ENCODE results near the gene FBXO17. TPM values are rescaled to one million over a fixed set of nuclear protein-coding genes. Genes with fewer than 3 reads are reported as not detected.

FBXO17 gene
- total and polyA plus RNA-seq, 2 experiments from 2014 or later = 30.3 to 36.4 TPM

DNA sequence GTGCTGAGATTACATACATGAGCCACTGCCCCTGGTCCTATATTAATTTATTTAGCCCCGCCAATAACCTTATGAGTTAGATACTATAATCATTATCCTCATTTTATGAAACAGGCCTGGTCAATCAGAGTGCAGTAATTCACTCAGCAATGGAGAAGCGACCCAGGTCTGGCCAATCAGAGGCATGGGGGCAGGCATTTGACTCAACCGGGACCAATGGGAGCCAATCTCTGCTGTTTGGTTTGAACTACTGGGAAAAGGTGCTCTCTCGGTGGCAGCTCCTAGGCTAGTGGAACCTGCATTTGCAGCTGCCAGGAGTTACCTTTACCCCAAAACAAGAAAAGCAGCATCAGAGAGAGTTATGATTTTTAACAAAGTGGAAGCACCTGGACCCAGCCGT is 82.7 kb downstream of the FBXO17 start:
- Histone ChIP-seq H4K20me1 (ENCODE audit: insufficient read depth) (no peaks in the 10 kb centered on the region), H3K4me2 (ENCODE audit: unreplicated experiment) (no peak overlapping the region), H3F3A (ENCODE audit: insufficient read depth) (no peaks in the 10 kb centered on the region), H3K27ac (no peak overlapping the region), H3K36me3 (ENCODE audit: low read depth) (no peaks in the 10 kb centered on the region), H3K9me2 (ENCODE audit: insufficient read depth) (no peaks in the 10 kb centered on the region), H3K4me3 (no peak overlapping the region), H3K9me3 (ENCODE audit: low read depth) (no peaks in the 10 kb centered on the region), H3K9ac (no peak overlapping the region), H3K4me1 (ENCODE audit: insufficient read depth) (no peaks in the 10 kb centered on the region), H3K27me3 (replicated peaks; ENCODE audit: insufficient read depth) (no peaks in the 10 kb centered on the region), H3K79me2 (ENCODE audit: insufficient read depth) (peaks cover 17% of the 10 kb centered on the region; the same call in 1 of the 2 replicates), H2AFZ (no peak overlapping the region)
- no peak for DNase-seq
- TF ChIP-seq EZH2 (IDR thresholded peaks at IDR 0.05; ENCODE audit: insufficient read depth, poor library complexity, severe bottlenecking) (no peak), EZH2phosphoT487 (IDR thresholded peaks at IDR 0.05; ENCODE audit: insufficient read depth, low read depth) (no peak)
- in situ Hi-C loops (cut with MboI) = no loop called here
- 69 to 77% methylated on average over 5 of the region's 5 CpGs for WGBS, 2 experiments (ENCODE audit: low coverage in 1 of 2, low lambda C conversion rate in 2 of 2, missing lambda C conversion rate in 2 of 2)

DNA sequence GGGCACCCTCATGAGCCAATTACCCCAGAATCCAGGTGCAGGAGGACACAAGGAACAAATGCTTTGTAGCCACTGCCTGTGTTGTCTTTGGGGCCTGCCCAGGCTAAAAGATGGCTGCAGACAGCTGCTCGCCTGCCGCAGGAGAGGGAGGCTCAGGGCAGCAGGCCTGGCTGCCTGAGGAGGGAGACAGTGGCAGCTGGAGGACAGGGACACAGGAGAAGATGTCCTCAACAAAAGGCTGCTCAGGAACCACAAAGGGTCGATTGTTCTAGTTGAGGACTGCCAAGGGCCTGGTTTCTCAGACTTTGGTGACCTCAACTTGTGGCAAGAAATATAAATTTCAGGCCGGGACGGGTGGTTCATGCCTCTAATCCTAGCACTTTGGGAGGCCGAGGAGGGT is 83.8 kb downstream of the FBXO17 start:
- Histone ChIP-seq H3K9me3 (ENCODE audit: low read depth) (no peaks in the 10 kb centered on the region), H3K36me3 (ENCODE audit: low read depth) (no peaks in the 10 kb centered on the region), H3K4me1 (ENCODE audit: insufficient read depth) (no peaks in the 10 kb centered on the region), H3K27ac (no peak overlapping the region), H3K4me3 (no peak overlapping the region), H3K4me2 (ENCODE audit: unreplicated experiment) (no peak overlapping the region), H2AFZ (no peak overlapping the region), H3F3A (ENCODE audit: insufficient read depth) (no peaks in the 10 kb centered on the region), H3K27me3 (replicated peaks; ENCODE audit: insufficient read depth) (no peaks in the 10 kb centered on the region), H3K9me2 (ENCODE audit: insufficient read depth) (no peaks in the 10 kb centered on the region), H3K79me2 (ENCODE audit: insufficient read depth) (0 out of 2 replicates have a peak, but pooled peaks cover 7% of the 10 kb centered on the region), H4K20me1 (ENCODE audit: insufficient read depth) (no peaks in the 10 kb centered on the region), H3K9ac (no peak overlapping the region)
- in situ Hi-C loops (cut with MboI) = no loop called here
- WGBS, 2 experiments (ENCODE audit: low coverage in 1 of 2, low lambda C conversion rate in 2 of 2, missing lambda C conversion rate in 2 of 2) = 91% methylated on average over 6 of the region's 6 CpGs
- TF ChIP-seq EZH2 (IDR thresholded peaks at IDR 0.05; ENCODE audit: insufficient read depth, poor library complexity, severe bottlenecking) = no peak
- no peak for TF ChIP-seq EZH2phosphoT487 (IDR thresholded peaks at IDR 0.05; ENCODE audit: insufficient read depth, low read depth)
- DNase-seq = no peak

Other genes with a start within 250 kb of the FBXO17 start
- 0.11 and 0.89 TPM in 2 replicates for gene CAPN12, start 231.3 kb downstream of the FBXO17 start, total RNA-seq (2014; rRNA removed; shearing (Covaris generic))
- gene CAPN12, start 231.3 kb downstream of the FBXO17 start, polyA plus RNA-seq (2016; fragmentation: Nextera tagmentation; extraction: Ambion mirVana) = 0.21 and 0.30 TPM in 2 replicates
- gene LGALS7, start 202.2 kb downstream of the FBXO17 start, total RNA-seq (2014; rRNA removed; shearing (Covaris generic)) = not detected in 2 replicates
- gene LGALS7, start 202.2 kb downstream of the FBXO17 start, polyA plus RNA-seq (2016; fragmentation: Nextera tagmentation; extraction: Ambion mirVana) = not detected in 2 replicates
- gene LGALS7B, start 186.5 kb downstream of the FBXO17 start, total RNA-seq (2014; rRNA removed; shearing (Covaris generic)) = not detected in 2 replicates
- not detected in 2 replicates for gene LGALS7B, start 186.5 kb downstream of the FBXO17 start, polyA plus RNA-seq (2016; fragmentation: Nextera tagmentation; extraction: Ambion mirVana)
- gene LGALS4, start 162.8 kb downstream of the FBXO17 start, total RNA-seq (2014; rRNA removed; shearing (Covaris generic)) = not detected in 2 replicates
- 0.19 TPM in 1 of 2 replicates, not detected in the other for gene LGALS4, start 162.8 kb downstream of the FBXO17 start, polyA plus RNA-seq (2016; fragmentation: Nextera tagmentation; extraction: Ambion mirVana)
- gene ECH1, start 143.9 kb downstream of the FBXO17 start, total RNA-seq (2014; rRNA removed; shearing (Covaris generic)) = 29.7 and 31.6 TPM in 2 replicates
- gene ECH1, start 143.9 kb downstream of the FBXO17 start, polyA plus RNA-seq (2016; fragmentation: Nextera tagmentation; extraction: Ambion mirVana) = 106 and 107 TPM in 2 replicates
- 208 and 245 TPM in 2 replicates for gene HNRNPL, start 125.8 kb downstream of the FBXO17 start, total RNA-seq (2014; rRNA removed; shearing (Covaris generic))
- gene HNRNPL, start 125.8 kb downstream of the FBXO17 start, polyA plus RNA-seq (2016; fragmentation: Nextera tagmentation; extraction: Ambion mirVana) = 123 and 126 TPM in 2 replicates
- 1.0 and 5.8 TPM in 2 replicates for gene RINL, start 97.5 kb downstream of the FBXO17 start, total RNA-seq (2014; rRNA removed; shearing (Covaris generic))
- 2.0 and 2.6 TPM in 2 replicates for gene RINL, start 97.5 kb downstream of the FBXO17 start, polyA plus RNA-seq (2016; fragmentation: Nextera tagmentation; extraction: Ambion mirVana)
- 57.9 and 64.4 TPM in 2 replicates for gene SIRT2, start 76.1 kb downstream of the FBXO17 start, total RNA-seq (2014; rRNA removed; shearing (Covaris generic))
- 41.3 and 44.7 TPM in 2 replicates for gene SIRT2, start 76.1 kb downstream of the FBXO17 start, polyA plus RNA-seq (2016; fragmentation: Nextera tagmentation; extraction: Ambion mirVana)
- gene NFKBIB, start 75.8 kb downstream of the FBXO17 start, total RNA-seq (2014; rRNA removed; shearing (Covaris generic)) = 15.4 and 18.0 TPM in 2 replicates
- 11.9 and 12.8 TPM in 2 replicates for gene NFKBIB, start 75.8 kb downstream of the FBXO17 start, polyA plus RNA-seq (2016; fragmentation: Nextera tagmentation; extraction: Ambion mirVana)
- gene CCER2, start 63.6 kb downstream of the FBXO17 start, total RNA-seq (2014; rRNA removed; shearing (Covaris generic)) = not detected in 2 replicates
- not detected in 2 replicates for gene CCER2, start 63.6 kb downstream of the FBXO17 start, polyA plus RNA-seq (2016; fragmentation: Nextera tagmentation; extraction: Ambion mirVana)
- gene SARS2, start 45.0 kb downstream of the FBXO17 start, total RNA-seq (2014; rRNA removed; shearing (Covaris generic)) = 18.0 and 33.2 TPM in 2 replicates
- gene SARS2, start 45.0 kb downstream of the FBXO17 start, polyA plus RNA-seq (2016; fragmentation: Nextera tagmentation; extraction: Ambion mirVana) = 18.4 and 20.0 TPM in 2 replicates
- gene MRPS12, start 44.8 kb downstream of the FBXO17 start, total RNA-seq (2014; rRNA removed; shearing (Covaris generic)) = 18.8 and 33.5 TPM in 2 replicates
- gene MRPS12, start 44.8 kb downstream of the FBXO17 start, polyA plus RNA-seq (2016; fragmentation: Nextera tagmentation; extraction: Ambion mirVana) = 68.9 and 69.6 TPM in 2 replicates
- 0.54 and 2.8 TPM in 2 replicates for gene FBXO27, start 56.8 kb upstream of the FBXO17 start, total RNA-seq (2014; rRNA removed; shearing (Covaris generic))
- 2.1 and 4.0 TPM in 2 replicates for gene FBXO27, start 56.8 kb upstream of the FBXO17 start, polyA plus RNA-seq (2016; fragmentation: Nextera tagmentation; extraction: Ambion mirVana)
- not detected in 2 replicates for gene ACP7, start 108.6 kb upstream of the FBXO17 start, total RNA-seq (2014; rRNA removed; shearing (Covaris generic))
- 0.30 and 0.47 TPM in 2 replicates for gene ACP7, start 108.6 kb upstream of the FBXO17 start, polyA plus RNA-seq (2016; fragmentation: Nextera tagmentation; extraction: Ambion mirVana)
- 6.8 and 10.9 TPM in 2 replicates for gene PAK4, start 150.0 kb upstream of the FBXO17 start, total RNA-seq (2014; rRNA removed; shearing (Covaris generic))
- 20.1 and 21.1 TPM in 2 replicates for gene PAK4, start 150.0 kb upstream of the FBXO17 start, polyA plus RNA-seq (2016; fragmentation: Nextera tagmentation; extraction: Ambion mirVana)
- gene NCCRP1, start 221.2 kb upstream of the FBXO17 start, total RNA-seq (2014; rRNA removed; shearing (Covaris generic)) = not detected in 2 replicates
- gene NCCRP1, start 221.2 kb upstream of the FBXO17 start, polyA plus RNA-seq (2016; fragmentation: Nextera tagmentation; extraction: Ambion mirVana) = not detected in 2 replicates
- gene SYCN, start 228.5 kb upstream of the FBXO17 start, total RNA-seq (2014; rRNA removed; shearing (Covaris generic)) = not detected in 2 replicates
- not detected in 2 replicates for gene SYCN, start 228.5 kb upstream of the FBXO17 start, polyA plus RNA-seq (2016; fragmentation: Nextera tagmentation; extraction: Ambion mirVana)

All from GM23248 (cell line).